22Rv1 (cell line): ENCODE data around the gene TJP3.
A peak's percentile ranks its signal among the peaks of the same experiment; 100 is the strongest.
"Not testable (repeated sequence)": the region's sequence is repeated elsewhere in the genome, so short reads cannot be mapped to it uniquely, and the experiment has no call there.

Experiments
- H3K27ac ChIP-seq: fragments of 450-650 bp; 2 replicates; pipeline ENCODE4 v1.5.1; 2017
- CTCF ChIP-seq: fragments of 450-650 bp; IDR thresholded peaks from 2 replicates; pipeline ENCODE4 v1.5.1; 2017; ENCODE audit warnings: mild to moderate bottlenecking
- ZFX ChIP-seq: fragments of 450-650 bp; IDR thresholded peaks from 2 replicates; pipeline ENCODE4 v1.6.1; 2017; ENCODE audit warnings: antibody characterized with exemption, borderline replicate concordance

Gene TJP3

GRCh38 chr19:3663838-3664237 lies 44.3 kb upstream of the TJP3 start:
- TF ChIP-seq CTCF: no peak
- no peak for TF ChIP-seq ZFX
- H3K27ac ChIP-seq: no peak overlapping the region

- TF ChIP-seq CTCF (no peak), ZFX (no peak)
- H3K27ac ChIP-seq: no peak overlapping the region
Observed at GRCh38 chr19:3664879-3665642, 43.1 kb upstream of the TJP3 start.

- TF ChIP-seq CTCF (peak; percentile 96), ZFX (no peak)
- H3K27ac ChIP-seq: no peak overlapping the region
Observed at GRCh38 chr19:3665681-3666544, 42.3 kb upstream of the TJP3 start.

GRCh38 chr19:3666545-3666856 lies 41.7 kb upstream of the TJP3 start:
- not testable (repeated sequence) for H3K27ac ChIP-seq

GRCh38 chr19:3667037-3667638 lies 41.0 kb upstream of the TJP3 start:
- TF ChIP-seq ZFX (no peak), CTCF (no peak)
- no peak overlapping the region for H3K27ac ChIP-seq

- TF ChIP-seq ZFX (no peak), CTCF (no peak)
- no peak overlapping the region for H3K27ac ChIP-seq
Observed at GRCh38 chr19:3667766-3668165, 40.4 kb upstream of the TJP3 start.

- H3K27ac ChIP-seq: no peak overlapping the region
- TF ChIP-seq CTCF (no peak), ZFX (no peak)
Observed at GRCh38 chr19:3668331-3669081, 39.7 kb upstream of the TJP3 start.
